Gastroesophageal sphincter (tissue), 4 donors: ENCODE data around the gene MOV10L1. TPM values are rescaled to one million over a fixed set of nuclear protein-coding genes. Genes with fewer than 3 reads are reported as not detected.

Source experiments
- ATAC-seq: fragments of 150-250 bp; one replicate; pipeline ENCODE4 v1.9.1; 2016; ENCODE audit warnings: mild to moderate bottlenecking, moderate library complexity
- H3K27ac ChIP-seq, 4 donors: fragments of 200-600 bp; sonication (generic) in 3 of 4; 1 replicate in 3 of 4; 2 replicates in 1 of 4; pipeline ENCODE4 v1.5.1; 2016 to 2019
- H3K27me3 ChIP-seq: fragments of 200-600 bp; sonication (generic); one replicate; pipeline ENCODE4 v1.5.1; 2019
- H3K36me3 ChIP-seq, 2 donors: fragments of 200-600 bp; sonication (generic); one replicate each; pipeline ENCODE4 v1.5.1; 2019; ENCODE audit warnings: control low read depth in 1 of 2
- H3K4me1 ChIP-seq, 3 donors: fragments of 200-600 bp; sonication (generic); 1 replicate in 2 of 3; 2 replicates in 1 of 3; pipeline ENCODE4 v1.5.1; 2016 to 2019; ENCODE audit warnings: control low read depth in 2 of 3
- H3K4me3 ChIP-seq, 2 donors: fragments of 200-600 bp; sonication (generic); one replicate each; pipeline ENCODE4 v1.5.1; 2019; ENCODE audit warnings: mild to moderate bottlenecking in 1 of 2, moderate library complexity in 1 of 2
- H3K9me3 ChIP-seq, 3 donors: fragments of 200-600 bp; sonication (generic); one replicate each; pipeline ENCODE4 v1.5.1; 2017 to 2019; ENCODE audit warnings: control low read depth in 2 of 3
- EP300 ChIP-seq: sonication (generic); formaldehyde crosslinking; IDR thresholded peaks from one replicate; pipeline ENCODE4 v1.6.1; 2017; ENCODE audit warnings: antibody characterized with exemption, mild to moderate bottlenecking
- POLR2A ChIP-seq, 2 donors: fragments of 450-650 bp; IDR thresholded peaks; one replicate each; pipeline ENCODE4 v1.6.1; 2017; ENCODE audit warnings: antibody characterized with exemption in 2 of 2, mild to moderate bottlenecking in 2 of 2, moderate library complexity in 1 of 2
- POLR2AphosphoS5 ChIP-seq: sonication (generic); formaldehyde crosslinking; IDR thresholded peaks from one replicate; pipeline ENCODE4 v1.6.1; 2017; ENCODE audit warnings: antibody characterized with exemption
- WGBS, 2 donors: methylation state at CpG; one replicate each; pipeline ENCODE4 v1.1.5; 2018; ENCODE audit warnings: low coverage in 1 of 2; 5-methylcytosine and 5-hydroxymethylcytosine counted together
- total RNA-seq, 4 donors: library from RNA; depleted of rRNA; stranded (reverse); fragments of >200 nt; gene quantifications; one replicate each; pipeline ENCODE4 v1.1.0, GENCODE V29; 2016
- TF ChIP-seq, protein P1 (sequence below), 4 experiments: fragments of 200-600 bp in 2 of 4; fragments of 450-650 bp in 2 of 4; sonication (generic) in 1 of 4; IDR thresholded peaks; one replicate each; pipeline ENCODE4 v1.5.1; 2017 to 2019; ENCODE audit warnings: antibody characterized with exemption in 4 of 4, mild to moderate bottlenecking in 2 of 4, moderate library complexity in 2 of 4

Gene MOV10L1
- total RNA-seq, 4 donors from 2014 or later, result 0.78 TPM; not detected in 3

DNA sequence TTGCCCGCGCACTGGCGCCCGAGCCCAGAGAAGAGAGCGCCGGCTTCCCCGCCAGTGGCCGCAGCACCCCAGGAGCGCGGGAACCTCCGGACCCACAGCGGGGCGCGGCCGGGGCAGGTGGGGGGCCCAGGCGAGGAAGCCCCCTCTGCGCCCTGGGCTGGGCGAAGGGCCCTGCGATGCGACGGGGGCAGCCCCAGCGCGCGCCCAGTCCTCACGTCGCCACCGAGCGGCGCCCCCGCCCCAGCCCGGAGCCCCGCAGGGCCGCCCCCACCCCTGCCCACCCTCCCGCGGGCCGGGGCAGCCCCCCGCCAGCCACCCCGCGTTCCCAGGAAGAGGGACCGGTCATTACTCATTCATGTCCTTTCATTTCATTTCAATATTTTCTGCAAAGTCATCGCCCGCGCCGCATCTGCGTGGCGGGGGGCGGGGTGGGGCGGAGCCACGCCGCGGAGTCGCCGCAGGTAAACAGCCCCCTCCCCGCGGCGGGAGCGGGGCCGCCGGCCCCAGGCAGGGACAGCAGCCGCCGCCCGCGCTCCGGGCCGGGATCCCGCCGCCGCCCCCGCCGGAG lies 80.1 kb downstream of the MOV10L1 start:
- no CpG with 5 or more reads among the region's 70 CpGs for WGBS, 2 donors
- TF ChIP-seq POLR2A (IDR thresholded peaks at IDR 0.05), result no peak
- no peak for TF ChIP-seq POLR2AphosphoS5
- no peak for TF ChIP-seq EP300
- TF ChIP-seq, protein P1, sequence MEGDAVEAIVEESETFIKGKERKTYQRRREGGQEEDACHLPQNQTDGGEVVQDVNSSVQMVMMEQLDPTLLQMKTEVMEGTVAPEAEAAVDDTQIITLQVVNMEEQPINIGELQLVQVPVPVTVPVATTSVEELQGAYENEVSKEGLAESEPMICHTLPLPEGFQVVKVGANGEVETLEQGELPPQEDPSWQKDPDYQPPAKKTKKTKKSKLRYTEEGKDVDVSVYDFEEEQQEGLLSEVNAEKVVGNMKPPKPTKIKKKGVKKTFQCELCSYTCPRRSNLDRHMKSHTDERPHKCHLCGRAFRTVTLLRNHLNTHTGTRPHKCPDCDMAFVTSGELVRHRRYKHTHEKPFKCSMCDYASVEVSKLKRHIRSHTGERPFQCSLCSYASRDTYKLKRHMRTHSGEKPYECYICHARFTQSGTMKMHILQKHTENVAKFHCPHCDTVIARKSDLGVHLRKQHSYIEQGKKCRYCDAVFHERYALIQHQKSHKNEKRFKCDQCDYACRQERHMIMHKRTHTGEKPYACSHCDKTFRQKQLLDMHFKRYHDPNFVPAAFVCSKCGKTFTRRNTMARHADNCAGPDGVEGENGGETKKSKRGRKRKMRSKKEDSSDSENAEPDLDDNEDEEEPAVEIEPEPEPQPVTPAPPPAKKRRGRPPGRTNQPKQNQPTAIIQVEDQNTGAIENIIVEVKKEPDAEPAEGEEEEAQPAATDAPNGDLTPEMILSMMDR (IDR thresholded peaks at IDR 0.05), result no peak
- Histone ChIP-seq H3K9me3 (no peaks in the 10 kb centered on the region), H3K27me3 (peaks cover 64% of the 10 kb centered on the region), H3K36me3 (no peaks in the 10 kb centered on the region), H3K4me3 (peak overlapping the region; percentile 11 to 58), H3K27ac (no peak overlapping the region), H3K4me1 (peaks cover 0 to 19% (median 4%) of the 10 kb centered on the region in 3 donors)
- peak; percentile 34 for ATAC-seq

DNA sequence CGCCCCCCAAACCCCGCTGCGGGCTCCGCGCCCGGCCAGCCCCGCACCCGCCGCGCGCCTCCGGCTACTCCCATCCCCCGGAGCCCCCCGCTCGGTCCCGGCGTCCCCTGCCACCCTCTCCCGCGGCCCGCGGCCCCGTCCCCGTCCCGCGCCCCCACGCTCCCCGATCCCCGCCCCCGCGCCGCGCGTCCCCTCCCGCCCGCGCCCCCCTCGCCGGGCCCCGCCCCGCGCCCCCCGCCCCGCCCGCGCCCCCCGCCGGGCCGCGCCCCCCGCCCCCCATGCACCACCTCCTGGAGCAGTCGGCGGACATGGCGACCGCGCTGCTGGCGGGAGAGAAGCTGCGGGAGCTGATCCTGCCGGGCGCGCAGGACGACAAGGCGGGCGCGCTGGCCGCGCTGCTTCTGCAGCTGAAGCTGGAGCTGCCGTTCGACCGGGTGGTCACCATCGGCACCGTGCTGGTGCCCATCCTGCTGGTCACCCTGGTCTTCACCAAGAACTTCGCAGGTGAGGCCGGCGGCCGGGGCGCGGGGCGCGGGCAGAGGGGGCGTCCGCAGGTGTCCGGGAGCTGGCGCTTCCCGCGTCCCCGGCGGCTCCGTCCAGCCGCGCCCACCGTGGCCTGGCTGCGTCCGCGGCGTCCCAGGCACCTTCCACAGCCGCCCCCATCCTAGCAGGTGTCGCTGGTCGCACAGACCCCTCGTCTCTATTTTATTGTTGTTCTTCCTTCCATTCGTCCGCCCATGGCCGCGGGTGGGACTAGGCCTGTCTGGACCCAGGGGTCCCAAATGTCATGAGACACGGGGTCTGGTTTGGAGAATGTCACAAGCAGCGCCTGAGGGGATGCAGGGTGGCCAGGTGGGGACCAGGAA lies 80.9 kb downstream of the MOV10L1 start, which contains the start of gene PANX2:
Gene PANX2, plus strand, starts transcription at position 279 of the 866 bp plus-strand sequence. Its CDS starts 0 bp downstream, at position 279.
- Histone ChIP-seq H3K27me3 (peaks cover 72% of the 10 kb centered on the region), H3K4me3 (peak within 1 kb of the TSS; percentile 11 to 58), H3K36me3 (no peaks in the 10 kb centered on the region), H3K9me3 (no peaks in the 10 kb centered on the region), H3K4me1 (peaks cover 0 to 19% (median 4%) of the 10 kb centered on the region in 3 donors), H3K27ac (no peak within 1 kb of the TSS)
- TF ChIP-seq POLR2AphosphoS5 (no peak), POLR2A (IDR thresholded peaks at IDR 0.05) (no peak), EP300 (no peak)
- TF ChIP-seq, protein P1 (IDR thresholded peaks at IDR 0.05), result no peak
- no CpG with 5 or more reads among the region's 105 CpGs for WGBS, 2 donors
- no peak for ATAC-seq

DNA sequence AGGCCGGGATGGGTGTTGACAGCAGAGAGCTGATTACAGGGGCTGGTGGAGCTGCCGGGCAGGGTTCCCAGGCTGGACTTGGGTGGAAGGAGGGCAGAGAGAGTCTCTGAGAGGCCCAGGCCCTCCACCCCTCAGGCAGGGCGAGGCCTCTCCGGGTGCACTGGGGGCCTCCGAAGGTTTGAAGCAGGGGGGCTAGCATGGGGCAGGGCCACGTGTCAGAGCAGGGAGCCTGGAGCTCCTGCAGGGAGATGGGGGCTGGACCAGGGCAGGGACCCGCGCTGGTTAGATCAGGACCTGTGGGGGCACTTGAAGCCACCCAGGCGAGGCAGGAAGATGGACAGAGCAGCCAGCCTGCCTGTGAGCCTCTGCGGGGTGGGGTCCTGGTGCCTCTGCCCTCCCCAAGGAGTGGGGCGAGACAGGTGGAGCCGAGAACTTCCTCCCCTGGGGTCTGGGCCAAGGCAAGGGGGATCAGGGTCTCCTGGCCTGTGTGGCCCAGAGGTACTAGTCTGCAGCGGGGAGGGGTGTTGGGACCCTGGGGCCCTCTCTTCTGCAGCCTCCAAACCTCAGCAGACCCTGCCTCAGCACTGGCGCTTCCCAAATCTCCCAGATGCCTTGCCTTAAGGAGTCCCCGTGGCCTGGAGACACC lies 81.6 kb downstream of the MOV10L1 start:
- H3K27ac ChIP-seq, result no peak overlapping the region
- H3K4me1 ChIP-seq, result peaks cover 0 to 19% (median 4%) of the 10 kb centered on the region in 3 donors
- ATAC-seq, result no peak
- H3K4me3 ChIP-seq, result peak overlapping the region in 1 of 2 donors; percentile 58
- no peaks in the 10 kb centered on the region for H3K9me3 ChIP-seq
- TF ChIP-seq POLR2A (IDR thresholded peaks at IDR 0.05), result no peak
- WGBS, 2 donors, result 10 to 87% methylated on average over 2 to 6 of the region's 15 CpGs
- H3K27me3 ChIP-seq, result peaks cover 79% of the 10 kb centered on the region
- H3K36me3 ChIP-seq, result no peaks in the 10 kb centered on the region

DNA sequence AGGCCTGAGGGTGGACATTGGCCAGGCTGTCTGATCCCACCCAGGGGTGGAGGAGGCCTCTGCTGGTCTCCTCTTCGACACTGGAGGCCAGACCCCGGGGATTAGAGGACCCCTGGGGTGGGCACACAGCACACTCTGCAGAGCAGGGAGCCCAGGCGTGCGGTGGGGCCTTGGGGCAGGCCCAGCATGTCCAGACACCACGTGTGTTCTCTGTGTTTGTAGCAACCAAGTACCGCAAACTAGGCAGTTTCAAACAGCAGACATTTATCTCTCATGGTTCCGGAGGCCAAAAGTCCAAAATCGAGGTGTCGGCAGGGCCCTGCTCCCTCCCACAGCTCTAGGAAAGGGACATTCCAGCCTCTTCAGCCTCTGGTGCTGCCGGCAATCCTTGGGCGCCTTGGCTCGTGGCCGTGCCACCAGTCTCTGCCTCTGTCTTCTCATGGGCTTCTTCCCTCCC lies 82.2 kb downstream of the MOV10L1 start:
- WGBS, 2 donors, result 60 to 74% methylated on average over 1 to 12 of the region's 13 CpGs
- no peaks in the 10 kb centered on the region for H3K36me3 ChIP-seq
- H3K27ac ChIP-seq, result no peak overlapping the region
- ATAC-seq, result no peak
- no peak overlapping the region for H3K4me3 ChIP-seq
- H3K9me3 ChIP-seq, result no peaks in the 10 kb centered on the region
- peaks cover 85% of the 10 kb centered on the region for H3K27me3 ChIP-seq
- TF ChIP-seq POLR2AphosphoS5 (no peak), EP300 (no peak), POLR2A (IDR thresholded peaks at IDR 0.05) (no peak)
- TF ChIP-seq, protein P1 (IDR thresholded peaks at IDR 0.05), result no peak
- H3K4me1 ChIP-seq, result peaks cover 0 to 19% (median 4%) of the 10 kb centered on the region in 3 donors

DNA sequence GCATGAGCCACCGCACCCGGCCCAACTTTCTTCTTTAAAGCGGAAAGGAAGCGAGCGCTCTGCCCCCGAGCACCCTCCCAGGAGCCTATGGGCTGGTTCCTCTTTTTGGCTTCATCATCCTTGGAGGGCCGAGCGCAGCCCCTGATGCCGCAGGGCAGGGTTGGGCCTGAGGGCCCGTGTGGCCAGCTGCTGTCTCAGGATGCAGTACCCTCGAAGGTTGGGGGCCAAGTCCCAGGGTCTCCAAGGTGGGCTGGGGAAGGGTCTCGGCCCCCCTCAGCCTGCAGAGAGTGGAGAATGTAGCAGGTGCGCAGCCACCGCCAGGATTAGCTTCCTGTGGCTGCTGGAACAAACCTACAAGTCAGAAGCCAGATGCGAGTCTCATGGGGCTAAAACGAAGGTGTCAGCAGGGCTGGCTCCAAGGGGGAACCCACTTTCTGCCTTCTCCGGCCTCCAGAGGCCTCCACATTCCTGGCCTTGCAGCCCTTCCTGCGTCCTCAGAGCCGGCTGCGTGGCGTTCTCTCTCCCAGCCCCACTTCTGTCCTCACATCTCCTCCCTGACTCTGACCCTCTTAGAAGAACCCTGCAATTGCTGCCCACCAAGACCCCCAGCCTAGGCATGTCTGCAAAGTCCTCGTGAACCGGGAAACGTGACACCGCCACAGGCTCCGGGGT lies 83.6 kb downstream of the MOV10L1 start:
- no peaks in the 10 kb centered on the region for H3K9me3 ChIP-seq
- 86% methylated on average over 12 of the region's 26 CpGs; no CpG with 5 or more reads in 1 of the 2 donors for WGBS, 2 donors
- TF ChIP-seq POLR2A (IDR thresholded peaks at IDR 0.05), result no peak
- TF ChIP-seq EP300, result no peak
- TF ChIP-seq POLR2AphosphoS5, result no peak
- TF ChIP-seq, protein P1 (IDR thresholded peaks at IDR 0.05), result no peak
- no peak overlapping the region for H3K4me3 ChIP-seq
- H3K36me3 ChIP-seq, result no peaks in the 10 kb centered on the region
- no peak overlapping the region for H3K27ac ChIP-seq
- no peak for ATAC-seq
- peaks cover 0 to 19% (median 4%) of the 10 kb centered on the region in 3 donors for H3K4me1 ChIP-seq
- peaks cover 94% of the 10 kb centered on the region for H3K27me3 ChIP-seq
